DOHH2 (cell line): Measurements from ENCODE around the gene AGR2.

Experiments
- H3F3A ChIP-seq: fragments of 200-600 bp; sonication (generic), shearing (Covaris generic); 2 replicates; pipeline ENCODE4 v1.6.0; 2016; ENCODE audit warnings: antibody characterized with exemption, mild to moderate bottlenecking; ENCODE audit not compliant: control insufficient read depth, insufficient read depth
- H3K27ac ChIP-seq: fragments of 200-600 bp; sonication (generic); 2 replicates; pipeline ENCODE4 v1.5.1; 2014; ENCODE audit warnings: low read depth, mild to moderate bottlenecking, low read length, moderate library complexity
- H3K27me3 ChIP-seq: fragments of 200-600 bp; sonication (generic); 2 replicates; pipeline ENCODE4 v1.6.1; 2014; ENCODE audit warnings: mild to moderate bottlenecking, low read length, mixed read lengths; ENCODE audit not compliant: control insufficient read depth
- H3K36me3 ChIP-seq: fragments of 200-600 bp; sonication (generic); 2 replicates; pipeline ENCODE4 v1.6.1; 2014; ENCODE audit warnings: mild to moderate bottlenecking, low read length, moderate library complexity, mixed read lengths; ENCODE audit not compliant: control insufficient read depth
- H3K4me1 ChIP-seq: fragments of 200-600 bp; sonication (generic); 2 replicates; pipeline ENCODE4 v1.6.1; 2014; ENCODE audit warnings: mild to moderate bottlenecking, low read length, mixed read lengths; ENCODE audit not compliant: control insufficient read depth
- H3K4me2 ChIP-seq: fragments of 200-600 bp; sonication (generic); 2 replicates; pipeline ENCODE4 v1.6.0; 2014; ENCODE audit warnings: mild to moderate bottlenecking, low read length, moderate library complexity
- H3K4me3 ChIP-seq: fragments of 200-600 bp; sonication (generic); 2 replicates; pipeline ENCODE4 v1.5.1; 2014; ENCODE audit warnings: mild to moderate bottlenecking, low read length, mixed read lengths
- H3K79me2 ChIP-seq: fragments of 200-600 bp; sonication (generic); 2 replicates; pipeline ENCODE4 v1.6.1; 2014; ENCODE audit warnings: mild to moderate bottlenecking, low read length, mixed read lengths; ENCODE audit not compliant: control insufficient read depth
- H3K9me2 ChIP-seq: fragments of 200-600 bp; sonication (generic); replicated peaks from 2 replicates; pipeline ENCODE4 v1.6.1; 2014; ENCODE audit warnings: mild to moderate bottlenecking, low read length, mixed read lengths; ENCODE audit not compliant: control insufficient read depth
- H3K9me3 ChIP-seq: fragments of 200-600 bp; sonication (generic); 2 replicates; pipeline ENCODE4 v1.6.1; 2014; ENCODE audit warnings: antibody characterized with exemption, low read length, mixed read lengths; ENCODE audit not compliant: control insufficient read depth, insufficient read depth
- H4K20me1 ChIP-seq: fragments of 200-600 bp; sonication (generic); 2 replicates; pipeline ENCODE4 v1.6.0; 2014; ENCODE audit warnings: low read depth, mild to moderate bottlenecking, antibody characterized with exemption, low read length, moderate library complexity; ENCODE audit not compliant: control insufficient read depth, insufficient read depth
- EZH2phosphoT487 ChIP-seq: fragments of 200-600 bp; sonication (generic); IDR thresholded peaks from 2 replicates; pipeline ENCODE4 v1.6.1; 2017; ENCODE audit warnings: borderline replicate concordance, mild to moderate bottlenecking, antibody characterized with exemption, low read length, moderate library complexity, mixed read lengths
- TF ChIP-seq, protein P1 (sequence below): fragments of 200-600 bp; sonication (generic); IDR thresholded peaks from one replicate; pipeline ENCODE4 v1.5.1; 2014; ENCODE audit warnings: antibody characterized with exemption, mild to moderate bottlenecking, low read depth, low read length; ENCODE audit not compliant: poor library complexity, severe bottlenecking

Gene AGR2

DNA sequence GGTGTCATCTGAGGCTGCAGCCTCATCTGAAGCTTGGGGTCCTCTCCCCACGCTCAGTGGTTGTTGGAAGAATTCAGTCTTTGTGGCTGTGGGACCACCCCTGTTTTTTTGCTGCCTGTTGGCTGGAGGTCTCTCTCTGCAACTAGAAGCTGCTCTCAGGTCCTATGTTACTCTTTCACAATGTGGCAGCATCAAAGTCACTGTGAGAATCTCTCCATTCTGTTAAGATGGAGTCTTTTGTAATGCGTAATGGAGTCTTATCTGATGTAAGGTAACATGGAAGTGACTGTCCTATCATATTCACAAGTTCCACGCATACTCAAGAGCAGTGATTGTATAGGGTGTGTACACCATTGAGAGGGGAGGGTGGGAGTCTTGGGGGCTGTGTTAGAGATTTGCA, 26.3 kb downstream of the AGR2 start:
- no peaks in the 10 kb centered on the region for H3K9me3 ChIP-seq
- H3K79me2 ChIP-seq: no peaks in the 10 kb centered on the region
- H3F3A ChIP-seq: no peaks in the 10 kb centered on the region
- no peaks in the 10 kb centered on the region for H3K9me2 ChIP-seq
- no peaks in the 10 kb centered on the region for H4K20me1 ChIP-seq
- H3K4me1 ChIP-seq: peaks cover 17% of the 10 kb centered on the region
- H3K27me3 ChIP-seq: no peaks in the 10 kb centered on the region
- no peak overlapping the region for H3K27ac ChIP-seq
- H3K4me2 ChIP-seq: no peak overlapping the region
- H3K4me3 ChIP-seq: no peak overlapping the region
- H3K36me3 ChIP-seq: no peaks in the 10 kb centered on the region
- no peak for TF ChIP-seq EZH2phosphoT487
- TF ChIP-seq, protein P1, sequence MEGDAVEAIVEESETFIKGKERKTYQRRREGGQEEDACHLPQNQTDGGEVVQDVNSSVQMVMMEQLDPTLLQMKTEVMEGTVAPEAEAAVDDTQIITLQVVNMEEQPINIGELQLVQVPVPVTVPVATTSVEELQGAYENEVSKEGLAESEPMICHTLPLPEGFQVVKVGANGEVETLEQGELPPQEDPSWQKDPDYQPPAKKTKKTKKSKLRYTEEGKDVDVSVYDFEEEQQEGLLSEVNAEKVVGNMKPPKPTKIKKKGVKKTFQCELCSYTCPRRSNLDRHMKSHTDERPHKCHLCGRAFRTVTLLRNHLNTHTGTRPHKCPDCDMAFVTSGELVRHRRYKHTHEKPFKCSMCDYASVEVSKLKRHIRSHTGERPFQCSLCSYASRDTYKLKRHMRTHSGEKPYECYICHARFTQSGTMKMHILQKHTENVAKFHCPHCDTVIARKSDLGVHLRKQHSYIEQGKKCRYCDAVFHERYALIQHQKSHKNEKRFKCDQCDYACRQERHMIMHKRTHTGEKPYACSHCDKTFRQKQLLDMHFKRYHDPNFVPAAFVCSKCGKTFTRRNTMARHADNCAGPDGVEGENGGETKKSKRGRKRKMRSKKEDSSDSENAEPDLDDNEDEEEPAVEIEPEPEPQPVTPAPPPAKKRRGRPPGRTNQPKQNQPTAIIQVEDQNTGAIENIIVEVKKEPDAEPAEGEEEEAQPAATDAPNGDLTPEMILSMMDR: no peak

DNA sequence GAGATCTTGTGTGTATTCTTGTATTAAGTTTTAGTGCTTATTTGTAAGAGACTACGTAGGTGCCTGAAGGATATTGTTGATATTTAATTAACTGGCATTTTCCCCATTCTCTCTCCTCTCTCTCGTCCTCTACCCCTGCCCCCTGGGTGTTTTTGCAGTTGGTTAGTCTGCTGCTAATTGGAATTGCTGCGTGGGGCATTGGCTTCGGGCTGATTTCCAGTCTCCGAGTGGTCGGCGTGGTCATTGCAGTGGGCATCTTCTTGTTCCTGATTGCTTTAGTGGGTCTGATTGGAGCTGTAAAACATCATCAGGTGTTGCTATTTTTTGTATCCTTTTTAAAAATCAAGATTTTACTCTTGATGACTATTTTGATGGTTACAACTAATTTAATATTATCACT, 28.7 kb downstream of the AGR2 start:
- no peaks in the 10 kb centered on the region for H3K36me3 ChIP-seq
- no peaks in the 10 kb centered on the region for H3F3A ChIP-seq
- H3K27me3 ChIP-seq: no peaks in the 10 kb centered on the region
- no peak overlapping the region for H3K4me2 ChIP-seq
- no peak overlapping the region for H3K4me3 ChIP-seq
- TF ChIP-seq EZH2phosphoT487: no peak
- TF ChIP-seq, protein P1: no peak
- H3K9me3 ChIP-seq: no peaks in the 10 kb centered on the region
- no peak overlapping the region for H3K27ac ChIP-seq
- no peaks in the 10 kb centered on the region for H4K20me1 ChIP-seq
- H3K9me2 ChIP-seq: no peaks in the 10 kb centered on the region
- no peaks in the 10 kb centered on the region for H3K79me2 ChIP-seq
- H3K4me1 ChIP-seq: peaks cover 23% of the 10 kb centered on the region

DNA sequence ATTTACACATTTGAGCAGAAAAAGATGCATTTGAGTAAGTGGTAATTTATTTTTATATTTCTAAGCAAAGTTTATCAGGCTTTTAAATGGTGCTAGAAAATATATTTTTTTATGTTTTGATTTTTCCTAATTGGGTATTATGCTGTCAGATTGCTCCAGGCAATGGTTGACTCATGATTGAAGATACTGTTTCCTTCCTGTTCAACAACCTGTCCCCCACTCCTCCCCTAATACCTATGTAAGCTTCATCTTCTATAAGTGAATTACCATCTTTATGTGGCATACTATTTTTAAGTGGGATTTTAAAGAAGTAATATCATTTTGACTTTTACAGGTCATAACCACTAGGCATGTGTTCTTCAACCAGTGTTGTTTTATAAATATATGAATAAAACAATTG, 29.8 kb downstream of the AGR2 start:
- Histone ChIP-seq H4K20me1 (no peaks in the 10 kb centered on the region), H3K79me2 (no peaks in the 10 kb centered on the region), H3K27ac (no peak overlapping the region), H3K9me3 (no peaks in the 10 kb centered on the region), H3K27me3 (no peaks in the 10 kb centered on the region), H3F3A (no peaks in the 10 kb centered on the region), H3K36me3 (no peaks in the 10 kb centered on the region), H3K4me2 (no peak overlapping the region), H3K4me3 (no peak overlapping the region), H3K9me2 (no peaks in the 10 kb centered on the region), H3K4me1 (peaks cover 29% of the 10 kb centered on the region)
- TF ChIP-seq, protein P1: no peak
- TF ChIP-seq EZH2phosphoT487: no peak

DNA sequence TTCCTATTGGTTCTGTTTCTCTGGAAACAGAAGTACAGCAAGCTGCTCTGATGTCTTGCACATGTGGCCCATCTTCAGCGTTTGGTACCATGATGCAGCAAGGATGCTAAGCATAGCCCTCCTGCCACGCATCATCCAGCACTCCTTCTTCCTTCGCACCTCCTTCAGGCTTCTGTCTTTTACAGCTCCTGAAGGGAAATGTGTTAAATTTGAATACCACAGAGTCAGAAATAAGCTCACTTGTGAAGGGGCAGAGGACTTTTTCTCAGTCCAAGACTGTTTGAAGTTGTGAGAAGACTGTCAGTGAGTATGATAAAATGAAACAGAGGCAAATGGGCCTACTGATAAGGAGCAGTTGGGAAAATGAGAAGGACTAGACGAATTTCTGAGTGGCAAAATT, 30.5 kb downstream of the AGR2 start:
- H3K4me1 ChIP-seq: peaks cover 29% of the 10 kb centered on the region
- H4K20me1 ChIP-seq: no peaks in the 10 kb centered on the region
- TF ChIP-seq, protein P1: no peak
- TF ChIP-seq EZH2phosphoT487: no peak
- no peak overlapping the region for H3K4me2 ChIP-seq
- H3K27ac ChIP-seq: no peak overlapping the region
- no peak overlapping the region for H3K4me3 ChIP-seq
- no peaks in the 10 kb centered on the region for H3K9me2 ChIP-seq
- H3K9me3 ChIP-seq: no peaks in the 10 kb centered on the region
- no peaks in the 10 kb centered on the region for H3K36me3 ChIP-seq
- H3K27me3 ChIP-seq: no peaks in the 10 kb centered on the region
- H3K79me2 ChIP-seq: no peaks in the 10 kb centered on the region
- no peaks in the 10 kb centered on the region for H3F3A ChIP-seq
